ENCODE measurements around the gene TDRD12. TPM values are rescaled to one million over a fixed set of nuclear protein-coding genes. Genes with fewer than 3 reads are reported as not detected.

The TDRD12 gene
- total RNA-seq, 1 donor: 0.36 TPM

GRCh38 chr19:32798201-32798600, 78.6 kb downstream of the TDRD12 start:
- no peaks in the 10 kb centered on the region for H3K36me3 ChIP-seq (ENCODE audit: insufficient read depth, low read length)
- H2AFZ ChIP-seq (ENCODE audit: low read length): no peak overlapping the region
- no peaks in the 10 kb centered on the region for H4K20me1 ChIP-seq (ENCODE audit: insufficient read depth, low read length)
- H3K4me3 ChIP-seq (ENCODE audit: insufficient read depth, low read length): no peak overlapping the region
- H3K4me2 ChIP-seq (ENCODE audit: insufficient read depth, low read length): no peak overlapping the region
- no peaks in the 10 kb centered on the region for H3K9me3 ChIP-seq (ENCODE audit: low read depth, low read length)
- no peaks in the 10 kb centered on the region for H3K4me1 ChIP-seq (ENCODE audit: insufficient read depth, low read length)
- TF ChIP-seq CTCF (IDR thresholded peaks at IDR 0.05; ENCODE audit: extremely low read depth, low read depth, low read length): no peak
- no peaks in the 10 kb centered on the region for H3K79me2 ChIP-seq (ENCODE audit: insufficient read depth, low read length)
- H3K27ac ChIP-seq (ENCODE audit: low read depth, low read length): no peak overlapping the region
- no peaks in the 10 kb centered on the region for H3K27me3 ChIP-seq (ENCODE audit: insufficient read depth, low read length)
- no peak for DNase-seq (ENCODE audit: insufficient read length, low spot score, missing footprints)

DNA sequence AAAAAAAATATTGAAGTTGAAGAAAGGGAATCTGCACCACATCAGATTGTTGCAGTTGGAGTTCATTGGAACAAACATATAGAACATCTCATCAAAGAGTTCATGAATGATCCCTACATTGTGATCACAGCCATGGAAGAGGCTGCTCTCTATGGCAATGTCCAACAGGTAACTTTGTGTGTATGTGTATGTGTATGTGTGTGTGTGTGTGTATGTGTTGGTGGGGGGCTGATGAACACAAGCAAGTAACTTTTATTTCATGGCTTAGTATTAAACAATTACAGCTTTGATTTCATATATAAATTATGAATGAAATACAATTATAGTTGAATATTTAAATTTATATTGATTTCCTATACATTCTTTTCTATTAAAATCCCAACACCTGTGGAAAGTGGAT, 80.6 kb downstream of the TDRD12 start:
- TF ChIP-seq CTCF (IDR thresholded peaks at IDR 0.05; ENCODE audit: extremely low read depth, low read depth, low read length): no peak
- Histone ChIP-seq H3K4me2 (ENCODE audit: insufficient read depth, low read length) (no peak overlapping the region), H4K20me1 (ENCODE audit: insufficient read depth, low read length) (no peaks in the 10 kb centered on the region), H3K27me3 (ENCODE audit: insufficient read depth, low read length) (no peaks in the 10 kb centered on the region), H3K36me3 (ENCODE audit: insufficient read depth, low read length) (no peaks in the 10 kb centered on the region), H2AFZ (ENCODE audit: low read length) (no peak overlapping the region), H3K27ac (ENCODE audit: low read depth, low read length) (no peak overlapping the region), H3K9me3 (ENCODE audit: low read depth, low read length) (no peaks in the 10 kb centered on the region), H3K79me2 (ENCODE audit: insufficient read depth, low read length) (no peaks in the 10 kb centered on the region), H3K4me1 (ENCODE audit: insufficient read depth, low read length) (no peaks in the 10 kb centered on the region), H3K4me3 (ENCODE audit: insufficient read depth, low read length) (no peak overlapping the region)
- no peak for DNase-seq (ENCODE audit: insufficient read length, low spot score, missing footprints)

DNA sequence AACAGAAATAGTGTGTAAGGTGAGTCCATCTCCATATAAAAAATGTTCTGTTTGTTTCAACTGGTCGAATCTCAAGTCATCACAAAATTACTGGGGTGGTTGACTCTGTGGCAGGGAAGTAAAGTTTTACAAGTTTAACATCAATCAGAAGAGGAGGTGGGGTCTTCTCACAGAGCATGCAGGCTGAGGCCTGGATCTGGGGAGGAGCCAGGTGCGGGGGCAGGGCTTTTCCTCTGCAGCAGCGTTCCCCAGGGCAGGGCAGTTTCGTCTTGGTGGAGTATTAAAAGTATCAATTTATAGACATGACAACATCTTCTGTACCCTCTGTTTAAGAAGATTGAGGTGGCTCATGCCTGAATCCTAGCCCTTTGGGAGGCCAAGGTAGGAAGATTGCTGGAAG, 81.2 kb downstream of the TDRD12 start:
- no peak overlapping the region for H3K4me2 ChIP-seq (ENCODE audit: insufficient read depth, low read length)
- no peaks in the 10 kb centered on the region for H3K79me2 ChIP-seq (ENCODE audit: insufficient read depth, low read length)
- no peaks in the 10 kb centered on the region for H3K4me1 ChIP-seq (ENCODE audit: insufficient read depth, low read length)
- no peaks in the 10 kb centered on the region for H3K27me3 ChIP-seq (ENCODE audit: insufficient read depth, low read length)
- no peaks in the 10 kb centered on the region for H4K20me1 ChIP-seq (ENCODE audit: insufficient read depth, low read length)
- TF ChIP-seq CTCF (IDR thresholded peaks at IDR 0.05; ENCODE audit: extremely low read depth, low read depth, low read length): no peak
- H3K9me3 ChIP-seq (ENCODE audit: low read depth, low read length): no peaks in the 10 kb centered on the region
- H3K36me3 ChIP-seq (ENCODE audit: insufficient read depth, low read length): no peaks in the 10 kb centered on the region
- H3K4me3 ChIP-seq (ENCODE audit: insufficient read depth, low read length): no peak overlapping the region
- no peak overlapping the region for H3K27ac ChIP-seq (ENCODE audit: low read depth, low read length)
- no peak for DNase-seq (ENCODE audit: insufficient read length, low spot score, missing footprints)
- H2AFZ ChIP-seq (ENCODE audit: low read length): no peak overlapping the region

- no peak for TF ChIP-seq CTCF (IDR thresholded peaks at IDR 0.05; ENCODE audit: extremely low read depth, low read depth, low read length)
These were observed 83.3 kb downstream of the TDRD12 start for GRCh38 chr19:32802840-32803239.

More at GRCh38 chr19:32802840-32803239, 83.3 kb downstream of the TDRD12 start:
- Histone ChIP-seq H3K27me3 (ENCODE audit: insufficient read depth, low read length) (no peaks in the 10 kb centered on the region), H3K27ac (ENCODE audit: low read depth, low read length) (no peak overlapping the region), H2AFZ (ENCODE audit: low read length) (no peak overlapping the region), H3K4me3 (ENCODE audit: insufficient read depth, low read length) (no peak overlapping the region), H3K79me2 (ENCODE audit: insufficient read depth, low read length) (no peaks in the 10 kb centered on the region), H4K20me1 (ENCODE audit: insufficient read depth, low read length) (no peaks in the 10 kb centered on the region), H3K4me2 (ENCODE audit: insufficient read depth, low read length) (no peak overlapping the region), H3K9me3 (ENCODE audit: low read depth, low read length) (no peaks in the 10 kb centered on the region), H3K36me3 (ENCODE audit: insufficient read depth, low read length) (no peaks in the 10 kb centered on the region), H3K4me1 (ENCODE audit: insufficient read depth, low read length) (no peaks in the 10 kb centered on the region)
- no peak for DNase-seq (ENCODE audit: insufficient read length, low spot score, missing footprints)

All from osteoblast (primary cell).